ENCODE data around the gene CLDN7.
A peak's percentile ranks its signal among the peaks of the same experiment; 100 is the strongest.
"Not testable (repeated sequence)": the region's sequence is repeated elsewhere in the genome, so short reads cannot be mapped to it uniquely, and the experiment has no call there.

CLDN7 gene

GRCh38 chr17:7252176-7253043 lies 9.9 kb downstream of the CLDN7 start, which contains the start of gene ELP5:
Gene ELP5, plus strand, starts transcription at chr17:7252215. Its CDS starts 336 bp downstream, at chr17:7252551.
- peak; percentile 91 to 93 for DNase-seq

- peak; percentile 99 to 100 for DNase-seq
Measured at GRCh38 chr17:7251661-7252175, 10.6 kb downstream of the CLDN7 start, which contains the start of gene CTDNEP1. Gene CTDNEP1, minus strand, starts transcription at chr17:7251734. Its CDS starts 438 bp downstream, at chr17:7251296.

GRCh38 chr17:7250695-7251627 lies 11.3 kb downstream of the CLDN7 start:
- DNase-seq: peak; percentile 40 to 69

- DNase-seq: peak in 1 of 2 donors; percentile 8
Measured at GRCh38 chr17:7249830-7250229, 12.4 kb downstream of the CLDN7 start.

GRCh38 chr17:7249214-7249613 lies 13.1 kb downstream of the CLDN7 start:
- no peak for DNase-seq

GRCh38 chr17:7248796-7249195 lies 13.5 kb downstream of the CLDN7 start:
- no peak for DNase-seq

GRCh38 chr17:7246779-7247178 lies 15.5 kb downstream of the CLDN7 start:
- DNase-seq: no peak

- DNase-seq: not testable (repeated sequence)
Measured at GRCh38 chr17:7243838-7244237, 18.4 kb downstream of the CLDN7 start.

GRCh38 chr17:7243453-7243729 lies 18.9 kb downstream of the CLDN7 start:
- peak in 1 of 2 donors; percentile 6 for DNase-seq

GRCh38 chr17:7242717-7243452 lies 19.4 kb downstream of the CLDN7 start:
- peak; percentile 94 to 96 for DNase-seq

GRCh38 chr17:7241783-7242716 lies 20.2 kb downstream of the CLDN7 start, which contains the start of gene GABARAP:
Gene GABARAP, minus strand, starts transcription at chr17:7242449. Its CDS starts 119 bp downstream, at chr17:7242330.
- peak; percentile 92 to 94 for DNase-seq

GRCh38 chr17:7241090-7241733 lies 21.1 kb downstream of the CLDN7 start:
- DNase-seq: peak in 1 of 2 donors; percentile 51

- DNase-seq: peak; percentile 48 to 64
Measured at GRCh38 chr17:7240375-7240774, 21.9 kb downstream of the CLDN7 start.

- peak; percentile 99 to 100 for DNase-seq
Measured at GRCh38 chr17:7239091-7240027, 22.9 kb downstream of the CLDN7 start, which contains the start of gene PHF23. Gene PHF23, minus strand, starts transcription at chr17:7239457. Its CDS starts 178 bp downstream, at chr17:7239279.

GRCh38 chr17:7238420-7239090 lies 23.7 kb downstream of the CLDN7 start:
- DNase-seq: peak in 1 of 2 donors; percentile 4

GRCh38 chr17:7237761-7238419 lies 24.4 kb downstream of the CLDN7 start:
- peak; percentile 61 to 71 for DNase-seq

- no peak for DNase-seq
Measured at GRCh38 chr17:7237266-7237760, 25.0 kb downstream of the CLDN7 start.

- DNase-seq: no peak
Measured at GRCh38 chr17:7236808-7237207, 25.5 kb downstream of the CLDN7 start.

Measured in inflammatory macrophage (primary cell).